PC-3 (cell line): Measurements from ENCODE around the gene VWC2.

Experiments used
- CTCF ChIP-seq: fragments of 300-600 bp; sonication (generic); conservative IDR thresholded peaks from 2 replicates; pipeline ENCODE4 v1.5.1; 2017; ENCODE audit warnings: antibody characterized with exemption, low read depth, mild to moderate bottlenecking, low read length
- EZH2 ChIP-seq: fragments of 300-600 bp; sonication (generic); IDR thresholded peaks from one replicate; pipeline ENCODE4 v1.6.1; 2017; ENCODE audit warnings: antibody characterized with exemption, mild to moderate bottlenecking, low read length; ENCODE audit not compliant: unreplicated experiment
- EZH2phosphoT487 ChIP-seq: fragments of 300-600 bp; sonication (generic); IDR thresholded peaks from 2 replicates; pipeline ENCODE4 v1.6.1; 2018; ENCODE audit warnings: mild to moderate bottlenecking, antibody characterized with exemption, low read length, borderline replicate concordance

GRCh38 chr7:49789736-49790135, 16.3 kb downstream of the VWC2 start:
- TF ChIP-seq CTCF (no peak), EZH2 (no peak), EZH2phosphoT487 (no peak)
